Fibroblast of lung (primary cell): ENCODE measurements around the gene DTX1.

ENCODE experiments used
- CTCF ChIP-seq, 2 donors: IDR thresholded peaks in 1 of 2; conservative IDR thresholded peaks in 1 of 2; 1 replicate in 1 of 2; 2 replicates in 1 of 2; pipeline ENCODE4 v1.5.1; 2011 to 2012; ENCODE audit warnings: low read length in 2 of 2, control low read depth in 1 of 2, inconsistent platforms in 1 of 2, low read depth in 1 of 2, mild to moderate bottlenecking in 1 of 2
- EZH2 ChIP-seq: IDR thresholded peaks from 2 replicates; pipeline ENCODE4 v1.5.1; 2012; ENCODE audit warnings: low read length, control low read depth, mild to moderate bottlenecking; ENCODE audit errors: missing control alignments

GRCh38 chr12:113056381-113056630 is 224 bp upstream of the DTX1 start:
- no peak for TF ChIP-seq EZH2
- TF ChIP-seq CTCF (conservative IDR thresholded peaks at IDR 0.05 in 1 of 2, IDR thresholded peaks at IDR 0.05 in 1 of 2; ENCODE audit: low read depth in 1 of 2, low read length in 2 of 2) = no peak
